WI38 (cell line): ENCODE data around the gene PPIF.

Source experiments
- H3K4me3 ChIP-seq: 2 replicates; pipeline ENCODE4 v1.5.1; 2011; ENCODE audit warnings: low read depth, mild to moderate bottlenecking, control low read depth, low read length
- TF ChIP-seq, protein P1 (sequence below): IDR thresholded peaks from 2 replicates; pipeline ENCODE4 v1.5.1; 2012; ENCODE audit warnings: low read depth, mild to moderate bottlenecking, control low read depth, low read length

The PPIF gene

DNA sequence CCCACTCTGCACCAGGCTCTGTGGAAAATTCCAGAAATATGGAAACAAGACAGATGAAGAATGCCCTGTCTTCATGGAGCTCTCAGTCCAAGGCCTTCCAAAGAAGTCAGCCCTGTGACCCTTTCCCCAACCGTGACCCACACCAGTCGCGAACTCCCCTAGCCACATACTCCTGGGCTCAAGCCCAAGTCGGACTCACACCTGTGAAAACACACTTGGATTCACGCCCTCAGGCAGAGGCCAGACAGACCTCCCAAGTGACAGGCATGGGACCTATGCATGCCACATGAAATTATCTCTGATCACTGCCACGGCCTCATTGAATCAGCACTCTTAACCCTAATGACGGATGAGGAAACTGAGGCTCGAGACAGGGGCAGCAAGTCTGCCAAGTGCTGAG, 55.7 kb downstream of the PPIF start:
- TF ChIP-seq, protein P1, sequence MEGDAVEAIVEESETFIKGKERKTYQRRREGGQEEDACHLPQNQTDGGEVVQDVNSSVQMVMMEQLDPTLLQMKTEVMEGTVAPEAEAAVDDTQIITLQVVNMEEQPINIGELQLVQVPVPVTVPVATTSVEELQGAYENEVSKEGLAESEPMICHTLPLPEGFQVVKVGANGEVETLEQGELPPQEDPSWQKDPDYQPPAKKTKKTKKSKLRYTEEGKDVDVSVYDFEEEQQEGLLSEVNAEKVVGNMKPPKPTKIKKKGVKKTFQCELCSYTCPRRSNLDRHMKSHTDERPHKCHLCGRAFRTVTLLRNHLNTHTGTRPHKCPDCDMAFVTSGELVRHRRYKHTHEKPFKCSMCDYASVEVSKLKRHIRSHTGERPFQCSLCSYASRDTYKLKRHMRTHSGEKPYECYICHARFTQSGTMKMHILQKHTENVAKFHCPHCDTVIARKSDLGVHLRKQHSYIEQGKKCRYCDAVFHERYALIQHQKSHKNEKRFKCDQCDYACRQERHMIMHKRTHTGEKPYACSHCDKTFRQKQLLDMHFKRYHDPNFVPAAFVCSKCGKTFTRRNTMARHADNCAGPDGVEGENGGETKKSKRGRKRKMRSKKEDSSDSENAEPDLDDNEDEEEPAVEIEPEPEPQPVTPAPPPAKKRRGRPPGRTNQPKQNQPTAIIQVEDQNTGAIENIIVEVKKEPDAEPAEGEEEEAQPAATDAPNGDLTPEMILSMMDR, result no peak
- no peak overlapping the region for H3K4me3 ChIP-seq

DNA sequence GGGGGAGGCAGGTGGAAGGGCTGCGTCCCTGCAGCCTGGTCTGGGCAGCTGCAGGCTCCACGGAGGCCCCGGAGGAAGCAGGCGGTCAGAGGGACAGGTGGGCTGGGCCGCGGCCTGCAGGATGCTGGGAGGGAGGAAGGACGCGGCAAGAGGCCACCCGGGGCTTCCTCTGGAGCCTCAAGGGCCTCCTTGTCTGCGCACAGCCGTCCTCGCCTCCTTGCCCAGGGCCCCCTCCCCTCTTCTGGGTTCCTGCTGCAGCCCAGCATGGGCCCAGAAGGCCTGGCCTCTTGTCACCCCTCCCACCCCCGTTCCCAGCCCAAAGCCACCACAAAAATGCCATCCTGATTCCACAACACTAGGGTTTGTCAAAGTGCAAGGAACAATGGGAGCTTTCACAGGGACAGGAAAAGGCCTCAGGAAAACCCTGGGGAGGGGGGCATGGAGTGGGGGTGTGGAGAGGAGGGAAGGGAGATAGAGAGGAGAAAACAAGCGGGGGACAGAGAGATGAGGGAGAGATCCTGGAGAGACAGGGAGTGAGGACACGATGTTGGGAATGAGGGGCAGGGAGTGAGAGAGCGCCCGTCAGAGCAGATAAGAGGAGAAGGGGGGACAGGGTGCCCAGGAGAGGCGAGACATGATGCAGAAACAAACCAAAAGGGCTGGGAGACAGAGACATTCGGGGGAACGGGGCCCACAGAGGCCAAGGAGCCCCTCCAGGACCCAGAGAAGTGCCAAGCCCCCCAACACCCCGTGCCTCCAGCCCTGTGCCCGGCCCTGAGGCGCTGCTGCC, 56.4 kb downstream of the PPIF start:
- TF ChIP-seq, protein P1, result no peak
- no peak overlapping the region for H3K4me3 ChIP-seq

DNA sequence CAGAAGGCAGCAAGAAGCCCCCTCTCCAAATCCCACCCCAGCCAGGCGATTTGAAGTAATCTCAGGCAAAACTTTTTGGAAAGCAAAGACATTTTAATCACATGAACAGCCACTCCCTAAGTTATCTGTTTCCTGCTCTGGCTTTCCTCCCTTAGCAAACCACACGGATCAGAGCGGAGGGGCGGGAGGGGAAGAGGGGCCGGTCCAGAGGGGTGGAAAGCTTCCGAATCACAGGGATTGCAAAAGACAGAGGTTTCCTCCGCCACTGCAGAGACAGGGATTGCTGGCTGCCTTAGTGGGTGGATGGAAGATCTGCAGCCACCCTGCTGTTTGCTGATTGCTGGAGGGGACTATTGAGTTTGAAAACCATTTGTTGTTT, 57.0 kb downstream of the PPIF start:
- H3K4me3 ChIP-seq, result no peak overlapping the region
- TF ChIP-seq, protein P1, result no peak

DNA sequence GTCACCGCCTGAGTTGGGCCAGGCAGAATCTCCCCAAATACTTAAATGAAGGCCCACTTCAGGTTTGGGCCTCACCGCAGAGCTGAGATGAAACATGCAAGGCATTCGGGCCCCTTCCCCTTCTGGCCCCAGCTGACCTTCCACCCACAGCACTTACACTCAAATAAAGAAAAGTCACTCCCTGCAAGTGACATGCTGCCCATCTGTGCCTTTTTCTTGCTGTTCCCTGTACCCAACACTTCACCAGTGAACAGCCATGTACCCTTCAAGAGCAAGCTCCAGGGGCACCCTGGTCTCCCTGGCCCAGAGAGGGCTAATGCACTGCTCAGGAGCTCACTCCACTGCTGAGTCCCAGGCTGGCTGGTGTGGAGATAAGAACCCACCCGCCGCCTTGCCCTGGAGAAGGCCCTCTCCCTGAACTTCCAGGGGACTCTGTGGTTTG, 57.4 kb downstream of the PPIF start:
- H3K4me3 ChIP-seq, result no peak overlapping the region
- TF ChIP-seq, protein P1, result no peak
